Keratinocyte (primary cell): ENCODE results near the gene OCIAD1.
"Not testable (repeated sequence)": the region's sequence is repeated elsewhere in the genome, so short reads cannot be mapped to it uniquely, and the experiment has no call there.

ENCODE experiments used
- EZH2 ChIP-seq: IDR thresholded peaks from one replicate; pipeline ENCODE4 v1.6.1; 2012; ENCODE audit warnings: inconsistent platforms, mild to moderate bottlenecking, low read length, moderate library complexity
- TF ChIP-seq, protein P1 (sequence below), 3 experiments: IDR thresholded peaks in 1 of 3; conservative IDR thresholded peaks in 1 of 3; optimal IDR thresholded peaks in 1 of 3; 2 replicates in 2 of 3; 3 replicates in 1 of 3; pipeline versions ENCODE3 to v1.5.1; 2011; ENCODE audit warnings: low read length in 3 of 3, mild to moderate bottlenecking in 3 of 3, moderate library complexity in 2 of 3, control low read depth in 1 of 3, inconsistent platforms in 1 of 3; ENCODE audit not compliant: insufficient read depth in 2 of 3; ENCODE audit errors: extremely low read depth in 1 of 3

DNA sequence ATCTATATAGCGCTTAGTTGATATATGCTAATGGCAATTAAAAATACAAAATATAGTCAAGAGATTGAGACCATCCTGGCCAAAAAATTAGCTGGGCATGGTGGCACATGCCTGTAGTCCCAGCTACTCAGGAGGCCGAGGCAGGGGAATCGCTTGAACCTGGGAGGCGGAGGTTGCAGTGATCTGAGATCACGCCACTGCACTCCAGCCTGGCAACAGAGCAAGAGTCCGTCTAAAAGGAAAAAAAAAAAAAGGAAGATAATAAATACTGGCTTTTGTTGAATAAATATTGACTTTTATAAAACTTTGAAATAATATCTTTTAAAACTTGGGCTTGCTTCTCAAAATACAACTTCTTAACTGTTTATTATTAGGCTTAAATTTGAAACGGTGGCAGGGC lies 14.6 kb upstream of the OCIAD1 start:
- TF ChIP-seq, protein P1, sequence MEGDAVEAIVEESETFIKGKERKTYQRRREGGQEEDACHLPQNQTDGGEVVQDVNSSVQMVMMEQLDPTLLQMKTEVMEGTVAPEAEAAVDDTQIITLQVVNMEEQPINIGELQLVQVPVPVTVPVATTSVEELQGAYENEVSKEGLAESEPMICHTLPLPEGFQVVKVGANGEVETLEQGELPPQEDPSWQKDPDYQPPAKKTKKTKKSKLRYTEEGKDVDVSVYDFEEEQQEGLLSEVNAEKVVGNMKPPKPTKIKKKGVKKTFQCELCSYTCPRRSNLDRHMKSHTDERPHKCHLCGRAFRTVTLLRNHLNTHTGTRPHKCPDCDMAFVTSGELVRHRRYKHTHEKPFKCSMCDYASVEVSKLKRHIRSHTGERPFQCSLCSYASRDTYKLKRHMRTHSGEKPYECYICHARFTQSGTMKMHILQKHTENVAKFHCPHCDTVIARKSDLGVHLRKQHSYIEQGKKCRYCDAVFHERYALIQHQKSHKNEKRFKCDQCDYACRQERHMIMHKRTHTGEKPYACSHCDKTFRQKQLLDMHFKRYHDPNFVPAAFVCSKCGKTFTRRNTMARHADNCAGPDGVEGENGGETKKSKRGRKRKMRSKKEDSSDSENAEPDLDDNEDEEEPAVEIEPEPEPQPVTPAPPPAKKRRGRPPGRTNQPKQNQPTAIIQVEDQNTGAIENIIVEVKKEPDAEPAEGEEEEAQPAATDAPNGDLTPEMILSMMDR (optimal IDR thresholded peaks at IDR 0.05 in 1 of 3, IDR thresholded peaks at IDR 0.05 in 1 of 3, conservative IDR thresholded peaks at IDR 0.05 in 1 of 3; ENCODE audit: extremely low read depth in 1 of 3, insufficient read depth in 2 of 3, low read length in 3 of 3): not testable (repeated sequence)
- not testable (repeated sequence) for TF ChIP-seq EZH2
